GM19239 (cell line): Measurements from ENCODE around the gene ADA.

ENCODE experiments used
- DNase-seq: peaks from one replicate; pipeline ENCODE4 v3.0.0; 2011; ENCODE audit warnings: low spot score; ENCODE audit not compliant: insufficient read length
- FAIRE-seq: peaks from 2 replicates; lab custom pipeline; 2011; peaks lifted over from hg19 to GRCh38; lab: Jason Lieb, UNC

The ADA gene

GRCh38 chr20:44629017-44629385 lies 22.5 kb downstream of the ADA start:
- no peak for DNase-seq
- FAIRE-seq, result no peak

GRCh38 chr20:44627364-44628010 lies 24.0 kb downstream of the ADA start:
- FAIRE-seq, result no peak
- DNase-seq, result no peak

- DNase-seq (no peak), FAIRE-seq (no peak)
Measured at GRCh38 chr20:44626278-44626677, 25.2 kb downstream of the ADA start.

GRCh38 chr20:44625361-44625760 lies 26.1 kb downstream of the ADA start:
- FAIRE-seq (no peak), DNase-seq (no peak)

GRCh38 chr20:44624743-44625271 lies 26.7 kb downstream of the ADA start:
- FAIRE-seq (no peak), DNase-seq (no peak)

GRCh38 chr20:44624152-44624551 lies 27.3 kb downstream of the ADA start:
- DNase-seq, result no peak
- no peak for FAIRE-seq

- FAIRE-seq, result no peak
- DNase-seq, result no peak
Measured at GRCh38 chr20:44622501-44623270, 28.8 kb downstream of the ADA start.

GRCh38 chr20:44621939-44622338 lies 29.6 kb downstream of the ADA start:
- DNase-seq, result no peak
- no peak for FAIRE-seq

- no peak for DNase-seq
- FAIRE-seq, result no peak
Measured at GRCh38 chr20:44621325-44621724, 30.2 kb downstream of the ADA start.

- DNase-seq, result no peak
- no peak for FAIRE-seq
Measured at GRCh38 chr20:44620030-44620429, 31.5 kb downstream of the ADA start.

- FAIRE-seq, result no peak
- DNase-seq, result no peak
Measured at GRCh38 chr20:44619294-44619693, 32.2 kb downstream of the ADA start.

GRCh38 chr20:44618318-44618731 lies 33.2 kb downstream of the ADA start:
- DNase-seq, result no peak
- no peak for FAIRE-seq

GRCh38 chr20:44616604-44616964 lies 34.9 kb downstream of the ADA start:
- FAIRE-seq (no peak), DNase-seq (no peak)

- DNase-seq (no peak), FAIRE-seq (no peak)
Measured at GRCh38 chr20:44615876-44616603, 35.5 kb downstream of the ADA start.

GRCh38 chr20:44615169-44615791 lies 36.2 kb downstream of the ADA start:
- DNase-seq (no peak), FAIRE-seq (no peak)

- FAIRE-seq, result no peak
- DNase-seq, result no peak
Measured at GRCh38 chr20:44614525-44614924, 37.0 kb downstream of the ADA start.

- DNase-seq (no peak), FAIRE-seq (no peak)
Measured at GRCh38 chr20:44613575-44613974, 37.9 kb downstream of the ADA start.

- FAIRE-seq, result no peak
- no peak for DNase-seq
Measured at GRCh38 chr20:44610313-44610962, 41.1 kb downstream of the ADA start.

GRCh38 chr20:44609516-44610312 lies 41.8 kb downstream of the ADA start:
- FAIRE-seq (peak; percentile 93), DNase-seq (peak; percentile 66)
